ENCODE measurements around the gene BIRC7. TPM values are rescaled to one million over a fixed set of nuclear protein-coding genes. Genes with fewer than 3 reads are reported as not detected.
A peak's percentile ranks its signal among the peaks of the same experiment; 100 is the strongest.

BIRC7 gene
- 0.50 to 0.51 TPM in 2 of 3 replicates, not detected in the other for total RNA-seq
- long read RNA-seq = 0 reads

GRCh38 chr20:63235399-63235983 is at the start of gene BIRC7:
Gene BIRC7, plus strand, starts transcription at chr20:63235905. Its CDS starts 192 bp downstream, at chr20:63236097.
- no peak within 1 kb of the TSS for H3K27ac Mint-ChIP-seq (ENCODE audit: unreplicated experiment)

DNA sequence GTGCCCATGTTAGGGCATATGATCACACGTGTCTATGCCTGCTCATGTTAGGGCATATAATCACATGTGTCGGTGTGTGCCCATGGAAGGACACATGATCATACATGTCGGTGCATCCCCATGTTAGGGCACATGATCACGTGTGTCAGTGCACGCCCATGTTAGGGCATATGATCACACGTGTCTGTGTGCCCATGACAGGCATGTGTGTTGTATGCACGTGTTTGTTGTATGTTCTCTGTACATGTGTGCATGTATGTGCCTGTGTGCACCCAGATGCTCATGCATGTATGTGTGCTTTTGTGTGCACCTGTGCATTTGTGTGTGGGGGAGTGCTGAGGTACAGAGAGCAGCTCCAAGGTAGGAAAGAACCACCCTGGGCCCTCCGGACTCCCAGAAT is 49.6 kb upstream of the BIRC7 start:
- TF ChIP-seq CTCF (IDR thresholded peaks at IDR 0.05) = no peak
- Mint-ChIP-seq H3K4me3 (ENCODE audit: unreplicated experiment) (no peak overlapping the region), H3K27me3 (ENCODE audit: low read depth) (peaks cover 12% of the 10 kb centered on the region), H3K36me3 (ENCODE audit: low read depth) (no peaks in the 10 kb centered on the region), H3K4me1 (ENCODE audit: low read depth) (no peaks in the 10 kb centered on the region), H3K9me3 (ENCODE audit: low read depth) (no peaks in the 10 kb centered on the region), H3K27ac (ENCODE audit: unreplicated experiment) (no peak overlapping the region)
- no peak for DNase-seq (ENCODE audit: low spot score)

More at GRCh38 chr20:63235399-63235983, at the start of gene BIRC7:
- no peak within 1 kb of the TSS for H3K4me3 Mint-ChIP-seq (ENCODE audit: unreplicated experiment)
- no peak for TF ChIP-seq CTCF (IDR thresholded peaks at IDR 0.05)
- peaks cover 42% of the 10 kb centered on the region for H3K4me1 Mint-ChIP-seq (ENCODE audit: low read depth)
- no peaks in the 10 kb centered on the region for H3K9me3 Mint-ChIP-seq (ENCODE audit: low read depth)
- H3K36me3 Mint-ChIP-seq (ENCODE audit: low read depth) = no peaks in the 10 kb centered on the region
- no peaks in the 10 kb centered on the region for H3K27me3 Mint-ChIP-seq (ENCODE audit: low read depth)
- no peak for DNase-seq (ENCODE audit: low spot score)

- Mint-ChIP-seq H3K27me3 (ENCODE audit: low read depth) (peaks cover 9% of the 10 kb centered on the region), H3K4me1 (ENCODE audit: low read depth) (no peaks in the 10 kb centered on the region), H3K4me3 (ENCODE audit: unreplicated experiment) (no peak overlapping the region), H3K27ac (ENCODE audit: unreplicated experiment) (no peak overlapping the region), H3K36me3 (ENCODE audit: low read depth) (no peaks in the 10 kb centered on the region), H3K9me3 (ENCODE audit: low read depth) (no peaks in the 10 kb centered on the region)
- TF ChIP-seq CTCF (IDR thresholded peaks at IDR 0.05) = no peak
- DNase-seq (ENCODE audit: low spot score) = peak; percentile 72
Measured at GRCh38 chr20:63186528-63187316, 49.0 kb upstream of the BIRC7 start.

GRCh38 chr20:63187338-63188158 is 48.2 kb upstream of the BIRC7 start:
- no peaks in the 10 kb centered on the region for H3K9me3 Mint-ChIP-seq (ENCODE audit: low read depth)
- no peak for DNase-seq (ENCODE audit: low spot score)
- H3K4me1 Mint-ChIP-seq (ENCODE audit: low read depth) = no peaks in the 10 kb centered on the region
- no peak overlapping the region for H3K4me3 Mint-ChIP-seq (ENCODE audit: unreplicated experiment)
- no peaks in the 10 kb centered on the region for H3K36me3 Mint-ChIP-seq (ENCODE audit: low read depth)
- H3K27ac Mint-ChIP-seq (ENCODE audit: unreplicated experiment) = no peak overlapping the region
- H3K27me3 Mint-ChIP-seq (ENCODE audit: low read depth) = peaks cover 5% of the 10 kb centered on the region
- no peak for TF ChIP-seq CTCF (IDR thresholded peaks at IDR 0.05)

GRCh38 chr20:63188159-63188442 is 47.6 kb upstream of the BIRC7 start:
- no peak overlapping the region for H3K27ac Mint-ChIP-seq (ENCODE audit: unreplicated experiment)
- no peaks in the 10 kb centered on the region for H3K4me1 Mint-ChIP-seq (ENCODE audit: low read depth)
- peaks cover 5% of the 10 kb centered on the region for H3K27me3 Mint-ChIP-seq (ENCODE audit: low read depth)
- H3K4me3 Mint-ChIP-seq (ENCODE audit: unreplicated experiment) = no peak overlapping the region
- no peaks in the 10 kb centered on the region for H3K9me3 Mint-ChIP-seq (ENCODE audit: low read depth)
- no peak for DNase-seq (ENCODE audit: low spot score)
- H3K36me3 Mint-ChIP-seq (ENCODE audit: low read depth) = no peaks in the 10 kb centered on the region
- TF ChIP-seq CTCF (IDR thresholded peaks at IDR 0.05) = no peak

Measured in chondrocyte (in vitro differentiated cells).